Posterior cingulate gyrus (tissue), 11 donors: ENCODE results near the gene KLLN.
"Not testable (repeated sequence)": the region's sequence is repeated elsewhere in the genome, so short reads cannot be mapped to it uniquely, and the experiment has no call there.

Source experiments
- DNase-seq, 10 donors: peaks; one replicate each; pipeline versions ENCODE4 v3.0.0 to v3.0.0-alpha.2; 2020 to 2021; ENCODE audit warnings: mixed read lengths in 3 of 10
- intact Hi-C: fragments of 100-400 bp; cut with DNase I; formaldehyde crosslinking; loops from one replicate; pipeline ENCODE4 v1.15.1; 2023

KLLN gene

DNA sequence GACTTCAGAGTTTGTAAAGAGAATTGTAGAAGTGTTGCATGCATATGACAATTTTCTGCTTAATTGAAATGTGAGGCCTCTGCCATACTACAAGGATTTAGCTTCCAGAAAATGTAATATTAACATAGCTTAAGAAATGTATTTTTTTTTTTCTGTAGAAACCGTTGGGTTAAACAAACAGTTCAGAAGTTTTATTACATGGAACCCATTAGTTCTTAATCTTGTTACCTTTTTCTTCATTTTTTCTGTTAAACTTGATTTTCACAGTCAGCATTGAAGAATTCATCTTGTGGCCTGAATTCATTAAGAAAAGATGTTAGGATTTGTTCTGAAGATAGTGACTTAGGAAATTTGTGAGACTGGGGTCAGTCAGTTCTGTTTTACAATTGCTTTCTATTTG, 4.9 kb upstream of the KLLN start:
- no peak for DNase-seq
- intact Hi-C loops, result loop anchor here (10.0 kb wide), 1 partner anchor 247 kb away; no protein-coding TSS in a partner anchor

DNA sequence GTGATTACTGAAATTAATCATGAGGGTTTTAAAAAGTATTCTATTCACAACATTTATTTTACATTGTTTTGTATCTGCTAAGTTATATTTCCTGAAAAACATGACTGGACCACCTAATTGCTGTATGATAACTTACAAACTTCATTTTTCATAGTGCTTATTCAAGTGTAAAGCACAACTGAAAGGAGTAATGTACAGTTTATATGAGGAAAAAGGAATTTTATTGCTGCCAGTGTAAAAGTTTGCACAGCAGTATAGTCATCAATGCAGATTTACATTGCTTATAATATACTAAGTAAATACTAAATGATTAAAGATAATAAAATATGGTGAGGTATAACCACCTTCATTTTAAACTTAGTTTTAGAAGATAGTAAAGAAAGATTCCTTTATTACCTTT, 4.1 kb upstream of the KLLN start:
- intact Hi-C loops, result loop anchor here (10.0 kb wide), 1 partner anchor 247 kb away; no protein-coding TSS in a partner anchor
- no peak for DNase-seq

DNA sequence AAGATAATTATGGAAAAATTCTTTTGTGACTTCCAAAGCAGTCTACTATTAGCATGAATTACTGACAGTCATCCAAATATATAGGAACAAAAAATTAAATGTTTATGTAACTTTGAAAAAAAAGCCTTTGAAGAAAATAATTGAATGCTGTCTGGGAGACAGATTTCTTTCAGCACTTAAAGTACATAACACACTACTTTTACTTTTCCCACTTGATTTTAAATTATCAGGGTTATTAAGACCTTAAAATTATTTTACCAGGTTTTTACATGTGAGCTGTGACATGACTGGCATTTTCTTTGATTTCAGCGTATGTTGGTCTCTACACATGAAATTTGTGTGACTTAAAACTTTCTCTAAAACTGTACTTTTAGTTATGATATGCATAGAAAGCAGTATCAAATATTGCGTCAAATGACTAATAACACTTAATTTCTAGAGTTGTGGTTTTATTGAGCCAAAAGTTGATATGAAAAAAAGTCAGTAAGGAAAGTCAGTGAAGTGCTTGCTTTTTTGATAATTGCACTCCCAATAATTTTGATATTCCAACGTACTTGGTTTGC, 3.2 kb upstream of the KLLN start:
- no peak for DNase-seq

DNA sequence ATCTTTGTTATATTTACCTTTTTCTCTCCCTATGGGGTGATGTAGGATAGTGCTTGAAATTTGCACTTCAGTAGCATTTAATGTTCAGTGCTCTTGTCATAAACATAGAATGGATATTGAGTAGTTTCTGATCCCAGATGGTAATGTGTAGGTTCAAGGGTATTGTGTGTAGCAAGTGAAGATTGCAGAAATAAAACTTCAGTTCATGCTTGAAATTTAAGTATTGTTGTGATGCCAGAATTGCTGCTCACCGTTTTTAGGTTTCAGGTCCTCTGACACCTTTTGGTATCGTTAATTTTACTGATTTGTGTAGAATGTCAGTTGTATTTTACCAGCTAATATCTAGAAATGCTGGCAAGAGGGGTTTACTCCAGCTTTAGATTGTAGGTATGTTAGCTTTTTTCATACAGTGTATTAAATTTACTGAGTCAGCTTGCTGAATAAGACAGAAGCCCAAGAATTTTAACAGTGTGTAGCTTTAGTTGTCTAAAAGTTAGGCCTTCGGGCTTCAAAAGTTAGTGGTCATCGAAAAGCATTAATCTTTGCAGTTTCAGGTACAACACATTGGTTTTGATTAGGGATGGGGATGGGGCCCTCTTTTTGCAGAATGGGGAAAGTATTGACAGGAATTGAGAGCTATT, 2.0 kb upstream of the KLLN start:
- intact Hi-C loops, result loop anchor here (10.0 kb wide), 1 partner anchor 249 kb away; no protein-coding TSS in a partner anchor
- no peak for DNase-seq

More for the DNA sequence above, 3.2 kb upstream of the KLLN start:
- intact Hi-C loops, result loop anchor here (10.0 kb wide), 1 partner anchor 248 kb away; no protein-coding TSS in a partner anchor

DNA sequence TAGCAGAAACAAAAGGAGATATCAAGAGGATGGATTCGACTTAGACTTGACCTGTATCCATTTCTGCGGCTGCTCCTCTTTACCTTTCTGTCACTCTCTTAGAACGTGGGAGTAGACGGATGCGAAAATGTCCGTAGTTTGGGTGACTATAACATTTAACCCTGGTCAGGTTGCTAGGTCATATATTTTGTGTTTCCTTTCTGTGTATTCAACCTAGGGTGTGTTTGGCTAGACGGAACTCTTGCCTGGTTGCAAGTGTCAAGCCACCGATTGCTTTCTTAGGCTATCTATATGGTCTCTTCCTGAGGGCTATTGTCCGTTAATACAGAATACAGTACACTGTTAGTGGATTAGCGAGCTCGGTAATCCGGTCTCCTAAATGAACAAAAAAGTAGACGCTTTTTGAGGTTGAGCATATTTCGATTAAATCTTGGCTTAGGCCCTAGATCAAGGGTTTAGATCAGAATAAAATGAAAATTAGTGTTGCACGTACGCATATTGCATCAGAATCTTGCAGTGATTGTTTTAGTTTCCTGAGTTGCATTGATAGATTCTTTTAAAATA, 1.2 kb upstream of the KLLN start:
- intact Hi-C loops, result loop anchor here (5.0 to 10.0 kb wide), 3 partner anchors 250 to 688 kb away; no protein-coding TSS in a partner anchor
- no peak for DNase-seq

DNA sequence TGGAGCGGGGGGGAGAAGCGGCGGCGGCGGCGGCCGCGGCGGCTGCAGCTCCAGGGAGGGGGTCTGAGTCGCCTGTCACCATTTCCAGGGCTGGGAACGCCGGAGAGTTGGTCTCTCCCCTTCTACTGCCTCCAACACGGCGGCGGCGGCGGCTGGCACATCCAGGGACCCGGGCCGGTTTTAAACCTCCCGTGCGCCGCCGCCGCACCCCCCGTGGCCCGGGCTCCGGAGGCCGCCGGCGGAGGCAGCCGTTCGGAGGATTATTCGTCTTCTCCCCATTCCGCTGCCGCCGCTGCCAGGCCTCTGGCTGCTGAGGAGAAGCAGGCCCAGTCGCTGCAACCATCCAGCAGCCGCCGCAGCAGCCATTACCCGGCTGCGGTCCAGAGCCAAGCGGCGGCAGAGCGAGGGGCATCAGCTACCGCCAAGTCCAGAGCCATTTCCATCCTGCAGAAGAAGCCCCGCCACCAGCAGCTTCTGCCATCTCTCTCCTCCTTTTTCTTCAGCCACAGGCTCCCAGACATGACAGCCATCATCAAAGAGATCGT, 690 bp upstream of the KLLN start:
- intact Hi-C loops, result loop anchor here (5.0 to 10.0 kb wide), 3 partner anchors 251 to 688 kb away; no protein-coding TSS in a partner anchor
- peak; percentile 10 to 86 (median 34) for DNase-seq

DNA sequence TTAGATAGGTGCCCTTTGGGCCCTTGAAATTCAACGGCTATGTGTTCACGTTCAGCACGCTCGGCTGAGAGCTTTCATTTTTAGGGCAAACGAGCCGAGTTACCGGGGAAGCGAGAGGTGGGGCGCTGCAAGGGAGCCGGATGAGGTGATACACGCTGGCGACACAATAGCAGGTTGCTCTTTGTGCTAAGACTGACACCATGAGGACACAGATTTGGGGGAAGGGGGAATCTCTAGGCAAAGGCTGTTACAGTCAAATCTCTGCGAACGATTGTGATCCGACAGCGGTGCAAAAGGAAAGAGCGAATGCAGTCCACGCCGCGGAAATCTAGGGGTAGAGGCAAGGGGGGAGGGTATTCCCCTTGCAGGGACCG, 667 bp downstream of the KLLN start:
- peak in 2 of 10 donors; percentile 22 to 79 for DNase-seq
- intact Hi-C loops, result loop anchor here (5.0 to 10.0 kb wide), 3 partner anchors 252 to 690 kb away; no protein-coding TSS in a partner anchor

DNA sequence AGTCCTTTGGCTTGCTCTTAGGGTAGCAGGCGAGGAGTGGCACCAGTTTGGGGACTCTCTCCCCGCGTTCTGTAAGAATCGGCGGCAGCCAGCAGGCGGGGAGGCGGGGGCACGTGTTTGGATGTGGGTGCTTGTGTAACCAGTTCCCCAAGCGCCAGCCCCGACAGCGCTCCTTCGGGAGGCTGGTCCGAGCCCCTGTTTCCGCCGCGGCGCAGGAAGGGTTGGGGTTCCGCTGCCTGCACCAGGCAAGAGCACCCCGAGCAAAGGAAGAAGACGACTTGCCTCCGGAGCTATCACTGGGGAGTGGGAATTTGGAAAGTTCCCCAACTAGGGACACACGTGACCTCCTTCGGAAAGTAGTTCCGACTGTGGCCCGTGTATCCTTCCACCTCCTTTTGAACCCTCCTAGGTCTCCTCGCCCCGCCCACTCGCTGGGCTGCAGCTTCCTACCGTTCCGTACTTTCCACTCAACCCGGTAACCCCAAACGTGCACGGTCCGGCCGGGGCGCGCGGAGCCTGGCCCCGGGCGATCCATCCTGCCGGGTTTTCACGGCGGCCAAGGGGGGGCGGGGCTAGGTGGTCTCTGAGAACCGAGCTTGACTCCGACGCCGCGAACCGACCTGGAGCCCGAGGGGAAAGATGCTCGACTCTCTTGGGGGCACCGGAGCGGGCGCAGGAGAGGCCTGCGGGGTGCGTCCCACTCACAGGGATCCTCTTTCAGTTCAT, 1.2 kb downstream of the KLLN start:
- DNase-seq, result peak; percentile 84 to 98 (median 90)
- intact Hi-C loops, result loop anchor here (2.0 to 10.0 kb wide), 4 partner anchors 43 to 690 kb away; partner anchors contain the start of gene ATAD1

DNA sequence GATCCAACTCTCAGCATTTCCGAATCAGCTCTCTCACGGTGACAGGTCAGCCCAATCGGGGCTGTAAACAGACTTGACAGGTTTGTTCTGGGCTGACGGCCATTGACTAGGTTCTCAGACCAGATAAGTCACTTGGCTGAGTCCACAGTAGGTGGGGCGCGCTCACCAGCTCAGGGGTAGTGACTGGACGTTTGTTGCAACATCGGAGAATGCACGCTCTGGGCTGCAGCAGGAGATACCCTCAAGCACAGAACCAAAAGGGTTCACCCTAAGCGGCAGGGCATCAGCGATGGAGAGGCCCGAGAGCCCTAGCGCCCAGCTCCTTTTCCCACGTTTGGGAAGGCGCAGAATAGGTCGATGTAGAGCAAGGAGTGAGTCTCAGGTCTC, 1.8 kb downstream of the KLLN start:
- intact Hi-C loops, result loop anchor here (2.0 to 10.0 kb wide), 4 partner anchors 43 to 691 kb away; partner anchors contain the start of gene ATAD1
- peak in 9 of 10 donors; percentile 14 to 85 (median 35) for DNase-seq

DNA sequence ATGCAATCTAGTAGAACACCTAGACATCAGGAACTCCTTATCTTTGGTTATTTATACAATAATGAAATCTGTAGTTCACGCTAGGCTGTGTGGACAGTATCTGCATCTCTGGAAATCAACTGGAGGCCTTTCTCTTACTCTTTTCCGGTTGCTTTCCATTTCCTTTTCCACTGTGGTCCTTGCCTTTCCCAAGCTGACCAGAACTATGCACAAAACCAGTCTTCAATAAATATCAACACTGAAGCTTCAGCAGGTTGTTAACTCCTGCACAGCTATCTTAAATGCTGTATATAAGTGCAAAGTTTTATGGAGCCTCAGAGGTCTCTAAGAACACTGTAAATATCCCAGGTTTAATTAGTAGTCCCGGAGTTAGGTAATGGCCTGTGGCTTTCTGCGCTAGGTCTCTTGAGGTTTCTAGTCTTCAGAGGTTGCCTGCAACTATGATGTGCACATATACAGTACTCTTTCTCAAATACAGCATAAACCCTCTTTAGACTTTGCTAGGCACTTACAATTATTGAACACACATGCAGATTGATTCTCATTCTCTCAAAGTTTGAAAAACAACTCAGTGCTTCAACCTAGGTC, 2.4 kb downstream of the KLLN start:
- DNase-seq, result no peak
- intact Hi-C loops, result loop anchor here (2.0 to 10.0 kb wide), 4 partner anchors 42 to 691 kb away; partner anchors contain the start of gene ATAD1

DNA sequence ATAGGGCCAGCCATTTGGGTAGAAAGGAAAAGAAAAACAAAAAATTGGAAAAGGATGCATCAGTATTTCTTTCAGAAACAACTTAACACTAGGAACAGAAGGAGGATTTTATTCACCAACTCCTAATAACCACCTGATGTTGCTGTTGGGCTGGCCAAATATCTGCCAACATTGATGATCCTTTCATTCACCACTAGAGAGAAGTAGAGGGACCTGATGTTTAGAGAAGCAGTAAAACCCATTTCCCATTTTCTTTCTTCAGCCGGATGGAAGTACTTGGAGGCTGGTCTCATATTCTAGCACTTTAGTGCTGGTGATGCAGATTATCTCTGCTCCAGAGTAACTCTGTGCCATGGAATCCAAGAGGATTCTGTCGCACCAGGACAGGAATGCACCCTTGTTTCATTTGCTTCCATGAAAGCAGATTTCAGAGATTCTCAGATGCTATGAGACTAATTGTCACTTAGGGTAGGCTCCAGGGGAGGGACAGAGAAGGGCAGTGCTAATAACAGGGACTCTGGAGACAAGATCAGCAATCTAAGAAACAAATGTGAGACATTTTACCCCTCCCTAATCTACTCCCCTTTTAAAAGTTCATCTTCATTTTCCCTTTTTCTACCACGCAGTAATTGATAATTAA, 3.1 kb downstream of the KLLN start:
- intact Hi-C loops, result loop anchor here (2.0 to 10.0 kb wide), 4 partner anchors 41 to 692 kb away; partner anchors contain the start of gene ATAD1
- DNase-seq, result no peak

DNA sequence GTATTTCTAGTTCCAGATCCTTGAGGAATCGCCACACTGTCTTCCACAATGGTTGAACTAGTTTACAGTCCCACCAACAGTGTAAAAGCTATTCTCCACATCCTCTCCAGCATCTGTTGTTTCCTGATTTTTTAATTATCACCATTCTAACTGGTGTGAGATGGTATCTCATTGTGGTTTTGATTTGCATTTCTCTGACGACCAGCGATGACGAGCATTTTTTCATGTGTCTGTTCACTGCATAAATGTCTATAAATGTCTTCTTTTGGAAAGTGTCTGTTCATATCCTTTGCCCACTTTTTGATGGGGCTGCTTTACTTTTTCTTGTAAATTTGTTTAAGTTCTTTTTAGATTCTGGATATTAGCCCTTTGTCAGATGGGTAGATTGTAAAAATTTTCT, 7.7 kb downstream of the KLLN start:
- intact Hi-C loops, DNase-seq: not testable (repeated sequence)

DNA sequence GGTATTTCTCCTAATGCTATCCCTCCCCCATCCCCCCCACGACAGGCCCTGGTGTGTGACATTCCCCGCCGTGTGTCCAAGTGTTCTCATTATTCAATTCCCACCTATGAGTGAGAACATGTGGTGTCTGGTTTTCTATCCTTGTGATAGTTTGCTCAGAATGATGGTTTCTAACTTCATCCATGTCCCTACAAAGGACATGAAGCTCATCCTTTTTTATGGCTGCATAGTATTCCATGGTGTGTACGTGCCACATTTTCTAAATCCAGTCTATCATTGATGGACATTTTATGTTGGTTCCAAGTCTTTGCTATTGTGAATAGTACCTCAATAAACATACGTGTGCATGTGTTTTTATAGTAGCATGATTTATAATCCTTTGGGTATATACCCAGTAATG, 8.1 kb downstream of the KLLN start:
- DNase-seq, intact Hi-C loops: not testable (repeated sequence)

DNA sequence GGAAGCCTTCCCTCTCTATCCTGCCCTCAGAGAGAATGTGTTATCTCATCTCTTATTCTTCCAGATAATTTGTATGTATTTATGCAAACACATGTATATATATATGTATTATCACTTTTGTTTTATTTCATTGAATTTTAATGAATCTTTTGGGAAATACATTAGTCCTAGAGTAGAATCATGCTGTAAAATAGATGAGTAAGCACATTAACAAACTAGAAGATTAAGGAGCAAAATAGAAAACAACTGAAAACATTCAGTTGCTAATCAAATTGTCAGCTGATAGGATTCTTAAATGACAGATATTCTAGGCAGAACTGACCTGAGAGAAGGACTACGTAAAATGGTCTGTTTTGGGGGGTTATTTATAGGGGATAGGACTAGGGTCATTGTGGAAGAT, 11.2 kb downstream of the KLLN start:
- intact Hi-C loops, result no loop called here
- no peak for DNase-seq

DNA sequence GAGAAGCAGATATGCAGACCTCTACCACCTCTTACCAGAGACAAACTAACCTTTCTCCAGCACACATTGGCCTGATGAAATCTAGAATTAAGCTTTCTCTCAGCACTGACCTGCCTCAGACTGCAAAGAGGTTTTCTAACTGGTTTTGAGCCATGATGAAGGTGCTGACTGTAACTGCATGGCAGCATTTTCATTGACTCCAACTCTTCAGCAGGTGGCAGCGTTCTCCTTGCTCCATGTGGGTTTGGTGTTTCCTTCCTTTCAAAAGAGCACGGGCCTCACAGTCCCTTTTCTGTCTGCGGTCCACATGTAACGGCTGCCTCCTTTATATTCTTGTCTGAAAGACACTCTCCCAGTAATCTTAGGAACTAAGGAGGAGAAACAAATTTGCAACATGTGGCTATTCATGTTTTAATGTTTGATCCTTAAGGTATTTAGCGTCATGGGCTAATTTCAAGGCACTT, 12.6 kb downstream of the KLLN start:
- DNase-seq, result peak in 7 of 10 donors; percentile 43 to 90 (median 55)
- intact Hi-C loops, result no loop called here

DNA sequence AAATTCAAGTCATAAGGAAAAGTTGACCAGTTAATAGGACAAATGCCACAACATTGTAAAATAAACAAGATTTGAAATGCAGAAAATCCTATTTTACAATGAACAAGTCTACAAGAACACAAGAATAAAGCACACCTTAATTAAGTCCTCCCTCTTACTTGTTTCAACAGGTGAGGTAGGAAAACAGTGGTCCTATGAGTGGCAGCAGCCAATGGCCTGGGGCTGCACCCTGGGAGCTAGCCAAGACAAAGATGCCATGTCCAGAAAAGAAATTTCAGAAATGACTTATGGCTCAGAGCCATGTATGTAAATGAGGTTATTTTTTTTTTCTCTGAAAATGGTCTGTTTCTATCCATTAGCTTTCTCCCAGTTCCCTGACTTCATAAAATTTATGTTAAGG, 14.3 kb downstream of the KLLN start:
- DNase-seq, result no peak
- intact Hi-C loops, result no loop called here

DNA sequence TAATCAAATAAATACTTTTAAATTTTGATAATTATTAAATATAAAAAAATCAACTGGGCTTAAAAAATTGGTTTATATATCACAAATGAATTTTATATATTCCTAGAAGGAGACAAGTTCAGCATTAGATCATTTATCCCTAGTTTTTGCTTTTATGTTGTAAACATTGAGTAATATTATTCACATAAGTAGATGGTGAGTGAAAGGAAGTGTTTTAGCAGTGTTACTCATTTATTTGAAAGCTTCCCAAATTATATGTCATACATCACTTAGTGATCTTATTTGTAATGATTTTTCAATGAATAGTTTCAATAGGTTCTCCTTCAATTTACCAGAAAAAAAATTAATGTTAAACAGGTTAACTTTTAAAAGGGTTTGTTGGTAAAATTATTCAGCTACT, 15.8 kb downstream of the KLLN start:
- no peak for DNase-seq
- intact Hi-C loops, result no loop called here

DNA sequence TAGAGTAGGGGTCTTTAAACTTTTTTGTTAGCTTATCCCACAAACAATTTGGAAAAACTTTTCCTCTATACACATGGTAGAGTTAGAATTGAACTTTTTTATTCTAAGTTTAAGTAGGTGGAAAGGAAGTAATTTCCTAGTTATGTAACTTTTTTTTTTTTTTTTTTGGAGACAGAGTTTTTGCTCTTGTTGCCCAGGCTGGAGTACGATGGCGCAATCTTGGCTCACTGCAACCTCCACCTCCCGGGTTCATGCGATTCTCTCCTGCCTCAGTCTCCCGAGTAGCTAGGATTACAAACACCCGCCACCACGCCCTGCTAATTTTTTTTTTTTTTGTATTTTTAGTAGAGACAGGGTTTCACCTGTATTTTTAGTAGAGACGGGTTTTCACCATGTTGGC, 16.6 kb downstream of the KLLN start:
- intact Hi-C loops, DNase-seq: not testable (repeated sequence)

DNA sequence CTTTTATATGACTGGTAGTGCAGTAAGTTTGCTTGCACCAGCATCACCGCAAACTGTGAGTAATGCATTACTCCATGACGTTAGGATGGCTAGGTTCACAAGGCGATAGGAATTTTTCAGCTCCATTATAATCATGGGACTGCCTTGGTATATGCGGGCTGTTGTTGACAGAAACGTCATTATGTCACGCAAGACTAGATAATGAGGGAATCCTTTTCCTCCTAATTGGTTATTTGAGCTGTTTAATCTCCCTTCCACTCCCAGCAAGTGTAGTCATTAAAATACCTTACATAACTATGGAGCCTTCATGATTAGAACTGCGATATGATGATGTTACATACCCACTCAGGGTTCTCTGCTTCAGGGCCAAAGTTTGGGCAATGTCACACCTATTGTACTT, 17.3 kb downstream of the KLLN start:
- intact Hi-C loops, result no loop called here
- DNase-seq, result no peak
